ENCODE measurements around the gene PYGM. TPM values are rescaled to one million over a fixed set of nuclear protein-coding genes. Genes with fewer than 3 reads are reported as not detected.

The PYGM gene
- total RNA-seq, 1 experiment from 2014 or later: 1.4 TPM

DNA sequence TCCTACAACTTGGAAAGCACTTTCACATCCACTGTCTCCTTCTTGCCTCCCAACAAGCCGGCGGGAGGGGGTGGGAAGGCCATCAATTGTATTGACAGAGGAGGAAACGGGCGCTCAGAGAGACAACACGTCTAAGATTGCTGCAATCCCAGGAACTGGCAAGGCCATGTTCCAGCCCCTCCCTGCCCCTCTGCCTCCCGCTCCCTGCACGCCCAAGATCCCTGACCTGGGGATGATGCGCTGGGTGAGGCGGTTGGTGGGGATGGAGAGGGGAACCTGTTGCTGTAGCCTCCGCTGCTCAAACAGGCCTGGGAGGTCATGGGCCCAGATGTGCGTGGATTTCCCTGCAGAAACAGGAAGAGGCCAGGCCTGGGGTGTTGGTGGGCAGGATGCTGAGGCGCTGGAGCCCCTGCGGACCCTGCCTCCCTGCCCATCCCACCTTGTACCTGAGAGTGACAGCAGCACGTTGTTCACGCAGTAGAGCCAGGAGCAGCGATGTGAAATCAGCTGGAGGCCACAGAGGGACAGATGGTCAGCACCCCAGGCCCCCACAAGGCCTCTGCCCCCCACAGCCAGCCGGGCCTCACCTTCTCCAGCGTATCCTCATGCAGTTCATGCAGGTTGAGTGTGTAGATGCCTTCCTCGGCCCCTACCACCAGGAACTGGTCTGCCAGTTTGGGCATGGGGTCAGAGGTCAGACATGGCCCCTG, 36.4 kb upstream of the PYGM start:
- Histone ChIP-seq H3K36me3 (ENCODE audit: control insufficient read depth, insufficient read depth, low read length) (no peaks in the 10 kb centered on the region; the same call in 1 of the 2 replicates), H3K4me3 (ENCODE audit: low read depth, low read length) (no peak overlapping the region), H3K27me3 (replicated peaks; ENCODE audit: control insufficient read depth, insufficient read depth, low read length) (no peaks in the 10 kb centered on the region), H3K4me1 (peaks cover 4% of the 10 kb centered on the region; the same call in 1 of the 2 replicates), H3K9me3 (no peaks in the 10 kb centered on the region)
- ChIA-PET POLR2A (no interaction called here), CTCF (no interaction called here)
- Mint-ChIP-seq H3K27me3 (ENCODE audit: insufficient read depth, unreplicated experiment) (no peaks in the 10 kb centered on the region), H3K9me3 (ENCODE audit: unreplicated experiment) (no peaks in the 10 kb centered on the region), H3K4me3 (ENCODE audit: unreplicated experiment) (no peak overlapping the region), H3K4me1 (ENCODE audit: low read depth, unreplicated experiment) (no peaks in the 10 kb centered on the region), H3K27ac (ENCODE audit: unreplicated experiment) (no peak overlapping the region), H3K36me3 (ENCODE audit: insufficient read depth, unreplicated experiment) (no peaks in the 10 kb centered on the region)
- DNase-seq: peak in 1 of 2 experiments; percentile 36
- intact Hi-C loops (cut with micrococcal nuclease; ENCODE audit: unreplicated experiment): no loop called here
- TF ChIP-seq, protein P1, sequence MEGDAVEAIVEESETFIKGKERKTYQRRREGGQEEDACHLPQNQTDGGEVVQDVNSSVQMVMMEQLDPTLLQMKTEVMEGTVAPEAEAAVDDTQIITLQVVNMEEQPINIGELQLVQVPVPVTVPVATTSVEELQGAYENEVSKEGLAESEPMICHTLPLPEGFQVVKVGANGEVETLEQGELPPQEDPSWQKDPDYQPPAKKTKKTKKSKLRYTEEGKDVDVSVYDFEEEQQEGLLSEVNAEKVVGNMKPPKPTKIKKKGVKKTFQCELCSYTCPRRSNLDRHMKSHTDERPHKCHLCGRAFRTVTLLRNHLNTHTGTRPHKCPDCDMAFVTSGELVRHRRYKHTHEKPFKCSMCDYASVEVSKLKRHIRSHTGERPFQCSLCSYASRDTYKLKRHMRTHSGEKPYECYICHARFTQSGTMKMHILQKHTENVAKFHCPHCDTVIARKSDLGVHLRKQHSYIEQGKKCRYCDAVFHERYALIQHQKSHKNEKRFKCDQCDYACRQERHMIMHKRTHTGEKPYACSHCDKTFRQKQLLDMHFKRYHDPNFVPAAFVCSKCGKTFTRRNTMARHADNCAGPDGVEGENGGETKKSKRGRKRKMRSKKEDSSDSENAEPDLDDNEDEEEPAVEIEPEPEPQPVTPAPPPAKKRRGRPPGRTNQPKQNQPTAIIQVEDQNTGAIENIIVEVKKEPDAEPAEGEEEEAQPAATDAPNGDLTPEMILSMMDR (IDR thresholded peaks at IDR 0.05; ENCODE audit: insufficient read depth in 1 of 2, low read depth in 1 of 2, low read length in 1 of 2, severe bottlenecking in 1 of 2, unreplicated experiment in 1 of 2): no peak
- no TSS peak for BruUV-seq (replicated peaks)

DNA sequence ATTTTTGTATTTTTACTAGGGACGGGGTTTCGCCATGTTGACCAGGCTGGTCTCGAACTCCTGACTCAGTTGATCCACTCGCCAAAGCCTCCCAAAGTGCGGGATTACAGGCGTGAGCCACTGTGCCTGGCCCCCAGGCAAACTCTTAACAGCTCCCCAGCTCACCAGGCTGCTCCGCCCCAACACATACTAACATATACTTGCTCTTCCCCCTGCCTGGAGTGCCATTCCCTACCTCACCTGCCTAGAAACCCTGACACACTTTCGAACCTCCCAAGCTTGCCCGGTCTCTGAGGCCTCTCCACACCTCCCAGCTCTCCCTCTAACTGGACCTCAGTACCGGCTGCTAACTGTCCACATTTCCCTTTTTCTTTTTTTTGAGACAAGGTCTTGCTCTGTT, 34.8 kb upstream of the PYGM start:
- Histone ChIP-seq H3K36me3 (ENCODE audit: control insufficient read depth, insufficient read depth, low read length) (no peaks in the 10 kb centered on the region; the same call in 1 of the 2 replicates), H3K27me3 (replicated peaks; ENCODE audit: control insufficient read depth, insufficient read depth, low read length) (no peaks in the 10 kb centered on the region), H3K4me3 (ENCODE audit: low read depth, low read length) (no peak overlapping the region), H3K4me1 (peaks cover 4% of the 10 kb centered on the region; the same call in 1 of the 2 replicates), H3K9me3 (no peaks in the 10 kb centered on the region)
- no peak overlapping the region for H3K4me3 Mint-ChIP-seq (ENCODE audit: unreplicated experiment)
- intact Hi-C loops (cut with micrococcal nuclease; ENCODE audit: unreplicated experiment): no loop called here
- no peaks in the 10 kb centered on the region for H3K9me3 Mint-ChIP-seq (ENCODE audit: unreplicated experiment)
- H3K36me3 Mint-ChIP-seq (ENCODE audit: insufficient read depth, unreplicated experiment): no peaks in the 10 kb centered on the region
- CTCF ChIA-PET: no interaction called here
- H3K27ac Mint-ChIP-seq (ENCODE audit: unreplicated experiment): no peak overlapping the region
- no TSS peak for BruUV-seq (replicated peaks)
- POLR2A ChIA-PET: interaction anchor here (0.6 kb wide), 1 partner anchor 49 kb away, joined by 3 read pairs; no protein-coding TSS in a partner anchor
- H3K27me3 Mint-ChIP-seq (ENCODE audit: insufficient read depth, unreplicated experiment): no peaks in the 10 kb centered on the region
- TF ChIP-seq, protein P1 (IDR thresholded peaks at IDR 0.05; ENCODE audit: insufficient read depth in 1 of 2, low read depth in 1 of 2, low read length in 1 of 2, severe bottlenecking in 1 of 2, unreplicated experiment in 1 of 2): no peak
- peak in 1 of 2 experiments; percentile 29 for DNase-seq
- H3K4me1 Mint-ChIP-seq (ENCODE audit: low read depth, unreplicated experiment): no peaks in the 10 kb centered on the region

DNA sequence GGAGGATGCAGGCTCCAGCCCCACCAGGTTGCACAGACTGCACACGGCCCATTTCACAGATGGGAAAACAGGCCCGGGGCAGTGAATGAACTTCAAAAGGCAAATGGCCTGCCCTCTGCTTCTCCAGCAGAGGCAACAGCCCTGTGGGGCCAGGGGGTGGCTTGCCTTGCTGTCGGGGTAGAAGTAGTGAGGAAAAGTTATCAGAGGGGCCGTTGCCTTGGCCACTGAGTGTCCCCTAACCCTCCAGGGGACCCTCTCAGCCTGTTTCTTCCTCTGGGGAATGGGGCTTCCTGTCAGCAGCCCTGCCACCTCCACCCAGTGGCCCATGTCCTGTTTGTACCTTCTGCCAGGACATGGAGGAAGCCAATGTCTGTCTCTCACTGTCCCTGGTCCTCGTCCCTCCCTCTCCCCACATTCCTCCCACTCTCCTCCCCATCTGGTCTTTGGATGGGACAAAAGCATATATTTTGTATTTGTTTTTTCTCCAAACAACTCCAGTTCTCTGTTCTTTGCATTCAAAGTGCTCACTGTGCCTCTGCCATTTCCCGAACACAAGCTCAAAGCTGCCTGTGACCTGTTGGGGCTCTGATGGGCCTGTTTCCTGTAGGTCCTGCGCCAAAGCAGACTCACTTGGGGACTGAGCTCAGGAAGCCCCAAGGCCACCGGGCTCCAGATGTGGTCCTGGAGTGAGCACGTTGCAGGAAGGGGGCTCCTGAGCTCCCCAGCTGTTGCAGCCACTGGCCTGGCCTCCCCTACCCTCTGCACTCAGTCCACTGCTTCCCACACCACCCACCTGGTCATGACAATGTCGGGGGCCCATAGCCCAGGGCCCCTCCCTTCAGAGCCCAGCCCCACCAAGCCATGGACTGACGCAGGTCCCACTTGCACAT, 33.7 kb upstream of the PYGM start:
- intact Hi-C loops (cut with micrococcal nuclease; ENCODE audit: unreplicated experiment): no loop called here
- Histone ChIP-seq H3K27me3 (replicated peaks; ENCODE audit: control insufficient read depth, insufficient read depth, low read length) (no peaks in the 10 kb centered on the region), H3K36me3 (ENCODE audit: control insufficient read depth, insufficient read depth, low read length) (no peaks in the 10 kb centered on the region; the same call in 1 of the 2 replicates), H3K4me3 (ENCODE audit: low read depth, low read length) (no peak overlapping the region), H3K4me1 (peaks cover under 1% of the 10 kb centered on the region; the same call in 1 of the 2 replicates), H3K9me3 (no peaks in the 10 kb centered on the region)
- no TSS peak for BruUV-seq (replicated peaks)
- POLR2A ChIA-PET: interaction anchor here (0.9 kb wide), 1 partner anchor 15 kb away, joined by 3 read pairs; no protein-coding TSS in a partner anchor
- Mint-ChIP-seq H3K27me3 (ENCODE audit: insufficient read depth, unreplicated experiment) (no peaks in the 10 kb centered on the region), H3K9me3 (ENCODE audit: unreplicated experiment) (no peaks in the 10 kb centered on the region), H3K36me3 (ENCODE audit: insufficient read depth, unreplicated experiment) (no peaks in the 10 kb centered on the region), H3K27ac (ENCODE audit: unreplicated experiment) (no peak overlapping the region), H3K4me1 (ENCODE audit: low read depth, unreplicated experiment) (no peaks in the 10 kb centered on the region), H3K4me3 (ENCODE audit: unreplicated experiment) (no peak overlapping the region)
- TF ChIP-seq, protein P1 (IDR thresholded peaks at IDR 0.05; ENCODE audit: insufficient read depth in 1 of 2, low read depth in 1 of 2, low read length in 1 of 2, severe bottlenecking in 1 of 2, unreplicated experiment in 1 of 2): no peak
- CTCF ChIA-PET: no interaction called here
- peak in 1 of 2 experiments; percentile 26 for DNase-seq

All from Caco-2 (cell line).